Fibroblast of lung (primary cell): ENCODE results near the gene VWA2.

Source experiments
- EZH2 ChIP-seq: IDR thresholded peaks from 2 replicates; pipeline ENCODE4 v1.5.1; 2012; ENCODE audit warnings: low read length, control low read depth, mild to moderate bottlenecking; ENCODE audit errors: missing control alignments
- TF ChIP-seq, protein P1 (sequence below), 2 donors: IDR thresholded peaks in 1 of 2; conservative IDR thresholded peaks in 1 of 2; 1 replicate in 1 of 2; 2 replicates in 1 of 2; pipeline ENCODE4 v1.5.1; 2011 to 2012; ENCODE audit warnings: low read length in 2 of 2, control low read depth in 1 of 2, inconsistent platforms in 1 of 2, low read depth in 1 of 2, mild to moderate bottlenecking in 1 of 2

GRCh38 chr10:114258274-114258840 is 19.3 kb downstream of the VWA2 start:
- TF ChIP-seq, protein P1, sequence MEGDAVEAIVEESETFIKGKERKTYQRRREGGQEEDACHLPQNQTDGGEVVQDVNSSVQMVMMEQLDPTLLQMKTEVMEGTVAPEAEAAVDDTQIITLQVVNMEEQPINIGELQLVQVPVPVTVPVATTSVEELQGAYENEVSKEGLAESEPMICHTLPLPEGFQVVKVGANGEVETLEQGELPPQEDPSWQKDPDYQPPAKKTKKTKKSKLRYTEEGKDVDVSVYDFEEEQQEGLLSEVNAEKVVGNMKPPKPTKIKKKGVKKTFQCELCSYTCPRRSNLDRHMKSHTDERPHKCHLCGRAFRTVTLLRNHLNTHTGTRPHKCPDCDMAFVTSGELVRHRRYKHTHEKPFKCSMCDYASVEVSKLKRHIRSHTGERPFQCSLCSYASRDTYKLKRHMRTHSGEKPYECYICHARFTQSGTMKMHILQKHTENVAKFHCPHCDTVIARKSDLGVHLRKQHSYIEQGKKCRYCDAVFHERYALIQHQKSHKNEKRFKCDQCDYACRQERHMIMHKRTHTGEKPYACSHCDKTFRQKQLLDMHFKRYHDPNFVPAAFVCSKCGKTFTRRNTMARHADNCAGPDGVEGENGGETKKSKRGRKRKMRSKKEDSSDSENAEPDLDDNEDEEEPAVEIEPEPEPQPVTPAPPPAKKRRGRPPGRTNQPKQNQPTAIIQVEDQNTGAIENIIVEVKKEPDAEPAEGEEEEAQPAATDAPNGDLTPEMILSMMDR (conservative IDR thresholded peaks at IDR 0.05 in 1 of 2, IDR thresholded peaks at IDR 0.05 in 1 of 2; ENCODE audit: low read depth in 1 of 2, low read length in 2 of 2) = no peak
- no peak for TF ChIP-seq EZH2
